H9 (cell line): Measurements from ENCODE around the gene SLC22A13. TPM values are rescaled to one million over a fixed set of nuclear protein-coding genes. Genes with fewer than 3 reads are reported as not detected.

Experiments
- DNase-seq: peaks from one replicate; pipeline ENCODE4 v3.0.0-alpha.2; 2017
- H2AFZ ChIP-seq: one replicate; pipeline ENCODE4 v1.6.1; 2013; ENCODE audit warnings: mild to moderate bottlenecking, low read length, control low read depth, moderate library complexity
- H2AK5ac ChIP-seq: 2 replicates; pipeline ENCODE4 v1.6.1; 2013; ENCODE audit warnings: low read length, control low read depth, mixed read lengths; ENCODE audit not compliant: insufficient read length
- H2BK120ac ChIP-seq: one replicate; pipeline ENCODE4 v1.6.1; 2013; ENCODE audit warnings: low read depth, mild to moderate bottlenecking, low read length, control low read depth, inconsistent platforms; ENCODE audit not compliant: poor library complexity, severe bottlenecking
- H2BK12ac ChIP-seq: 2 replicates; pipeline ENCODE4 v1.6.1; 2013; ENCODE audit warnings: low read length, control low read depth, mixed read lengths, low read depth; ENCODE audit not compliant: insufficient read length
- H2BK15ac ChIP-seq: 2 replicates; pipeline ENCODE4 v1.6.1; 2013; ENCODE audit warnings: low read depth, low read length, control low read depth
- H2BK20ac ChIP-seq: one replicate; pipeline ENCODE4 v1.6.1; 2013; ENCODE audit warnings: low read depth, mild to moderate bottlenecking, low read length, control low read depth, inconsistent platforms; ENCODE audit not compliant: poor library complexity, severe bottlenecking
- H2BK5ac ChIP-seq: 2 replicates; pipeline ENCODE4 v1.6.1; 2013; ENCODE audit warnings: low read length, control low read depth, mixed read lengths; ENCODE audit not compliant: insufficient read length
- H3K14ac ChIP-seq: 2 replicates; pipeline ENCODE4 v1.6.1; 2013; ENCODE audit warnings: low read length, control low read depth; ENCODE audit not compliant: insufficient read depth
- H3K18ac ChIP-seq: 2 replicates; pipeline ENCODE4 v1.6.1; 2013; ENCODE audit warnings: low read depth, mild to moderate bottlenecking, mixed read lengths, low read length, control low read depth; ENCODE audit not compliant: insufficient read length
- H3K23ac ChIP-seq: 2 replicates; pipeline ENCODE4 v1.6.1; 2013; ENCODE audit warnings: low read length, control low read depth, mixed read lengths, low read depth; ENCODE audit not compliant: insufficient read length
- H3K23me2 ChIP-seq: 2 replicates; pipeline ENCODE4 v1.6.1; 2013; ENCODE audit warnings: low read depth, mild to moderate bottlenecking, mixed read lengths, low read length, control low read depth; ENCODE audit not compliant: insufficient read length, poor library complexity, severe bottlenecking
- H3K27ac ChIP-seq: 2 replicates; pipeline ENCODE4 v1.5.1; 2013; ENCODE audit warnings: low read length, control low read depth, mixed read lengths, low read depth; ENCODE audit not compliant: insufficient read length
- H3K27me3 ChIP-seq: 2 replicates; pipeline ENCODE4 v1.6.1; 2013; ENCODE audit warnings: low read length, control low read depth, inconsistent platforms; ENCODE audit not compliant: insufficient read depth
- H3K4ac ChIP-seq: 2 replicates; pipeline ENCODE4 v1.6.1; 2013; ENCODE audit warnings: low read depth, mild to moderate bottlenecking, control low read depth, inconsistent platforms, low read length, moderate library complexity
- H3K4me1 ChIP-seq: 2 replicates; pipeline ENCODE4 v1.6.1; 2013; ENCODE audit warnings: low read length, control low read depth, inconsistent platforms; ENCODE audit not compliant: insufficient read depth
- H3K4me2 ChIP-seq: 2 replicates; pipeline ENCODE4 v1.6.1; 2013; ENCODE audit warnings: low read length, control low read depth, mixed read lengths; ENCODE audit not compliant: insufficient read length, insufficient read depth
- H3K56ac ChIP-seq: 2 replicates; pipeline ENCODE4 v1.6.1; 2013; ENCODE audit warnings: low read depth, mild to moderate bottlenecking, mixed read lengths, low read length, control low read depth; ENCODE audit not compliant: insufficient read length
- H3K79me1 ChIP-seq: 2 replicates; pipeline ENCODE4 v1.6.1; 2013; ENCODE audit warnings: low read depth, mild to moderate bottlenecking, moderate library complexity, low read length, control low read depth, inconsistent platforms; ENCODE audit not compliant: insufficient read depth, poor library complexity, severe bottlenecking
- H3K79me2 ChIP-seq: 2 replicates; pipeline ENCODE4 v1.6.1; 2013; ENCODE audit warnings: low read length, control low read depth, inconsistent platforms; ENCODE audit not compliant: insufficient read depth
- H3K9ac ChIP-seq: 2 replicates; pipeline ENCODE4 v1.6.1; 2013; ENCODE audit warnings: low read length, control low read depth, mixed read lengths; ENCODE audit not compliant: insufficient read length; ENCODE audit errors: extremely low read depth
- H3K9me3 ChIP-seq: one replicate; pipeline ENCODE4 v1.6.1; 2013; ENCODE audit warnings: low read depth, low read length, inconsistent platforms; ENCODE audit not compliant: control insufficient read depth
- H3T11ph ChIP-seq: one replicate; pipeline ENCODE4 v1.6.1; 2013; ENCODE audit warnings: mild to moderate bottlenecking, low read length, control low read depth, inconsistent platforms
- H4K20me1 ChIP-seq: one replicate; pipeline ENCODE4 v1.6.1; 2013; ENCODE audit not compliant: control insufficient read depth, insufficient read length, insufficient read depth
- H4K5ac ChIP-seq: 2 replicates; pipeline ENCODE4 v1.6.1; 2013; ENCODE audit warnings: low read depth, mild to moderate bottlenecking, mixed read lengths, low read length, control low read depth; ENCODE audit not compliant: insufficient read length
- H4K8ac ChIP-seq: replicated peaks from 2 replicates; pipeline ENCODE4 v1.6.1; 2013; ENCODE audit warnings: low read length, control low read depth, mixed read lengths, low read depth; ENCODE audit not compliant: insufficient read length
- H4K91ac ChIP-seq: 2 replicates; pipeline ENCODE4 v1.6.1; 2013; ENCODE audit warnings: low read depth, mild to moderate bottlenecking, moderate library complexity, mixed read lengths, low read length, control low read depth; ENCODE audit not compliant: insufficient read length
- H3K27ac Mint-ChIP-seq, 3 experiments: 2 replicates in 2 of 3; 3 replicates in 1 of 3; pipeline ENCODE4 v1.8.0; 2020 to 2021; ENCODE audit warnings: mixed read lengths in 3 of 3, mild to moderate bottlenecking in 1 of 3, moderate library complexity in 1 of 3
- H3K27me3 Mint-ChIP-seq: 2 replicates; pipeline ENCODE4 v1.8.0; 2021; ENCODE audit warnings: low read depth, mild to moderate bottlenecking, moderate library complexity, mixed read lengths
- H3K36me3 Mint-ChIP-seq, 3 experiments: 2 replicates in 2 of 3; 3 replicates in 1 of 3; pipeline ENCODE4 v1.8.0; 2020 to 2021; ENCODE audit warnings: low read depth in 3 of 3, mixed read lengths in 3 of 3; ENCODE audit not compliant: insufficient read depth in 1 of 3
- H3K4me1 Mint-ChIP-seq, 2 experiments: 2 replicates each; pipeline ENCODE4 v1.8.0; 2020; ENCODE audit warnings: mixed read lengths in 2 of 2
- H3K4me3 Mint-ChIP-seq, 2 experiments: 2 replicates in 1 of 2; 3 replicates in 1 of 2; pipeline ENCODE4 v1.8.0; 2020 to 2021; ENCODE audit warnings: mild to moderate bottlenecking in 2 of 2, mixed read lengths in 2 of 2, moderate library complexity in 1 of 2
- H3K9me3 Mint-ChIP-seq, 2 experiments: 2 replicates in 1 of 2; 3 replicates in 1 of 2; pipeline ENCODE4 v1.8.0; 2020; ENCODE audit warnings: mild to moderate bottlenecking in 2 of 2, mixed read lengths in 2 of 2, moderate library complexity in 1 of 2
- WGBS: extraction: QIAGEN DNeasy Blood & Tissue Kit; methylation state at CpG from one replicate; pipeline ENCODE4 v1.1.7; 2013; ENCODE audit warnings: missing lambda C conversion rate, low lambda C conversion rate, mixed read lengths; ENCODE audit not compliant: insufficient read length; ENCODE audit errors: extremely low coverage; 5-methylcytosine and 5-hydroxymethylcytosine counted together
- total RNA-seq: library from RNA; stranded (reverse); gene quantifications from 2 replicates; pipeline ENCODE4 v1.2.1, GENCODE V29; 2021
- TF ChIP-seq, protein P1 (sequence below): fragments of 200-600 bp; sonication (generic); conservative IDR thresholded peaks from 3 replicates; pipeline ENCODE4 v1.8.0; 2021; ENCODE audit warnings: antibody characterized with exemption, mild to moderate bottlenecking

SLC22A13 gene
- total RNA-seq, 1 experiment from 2014 or later = not detected

DNA sequence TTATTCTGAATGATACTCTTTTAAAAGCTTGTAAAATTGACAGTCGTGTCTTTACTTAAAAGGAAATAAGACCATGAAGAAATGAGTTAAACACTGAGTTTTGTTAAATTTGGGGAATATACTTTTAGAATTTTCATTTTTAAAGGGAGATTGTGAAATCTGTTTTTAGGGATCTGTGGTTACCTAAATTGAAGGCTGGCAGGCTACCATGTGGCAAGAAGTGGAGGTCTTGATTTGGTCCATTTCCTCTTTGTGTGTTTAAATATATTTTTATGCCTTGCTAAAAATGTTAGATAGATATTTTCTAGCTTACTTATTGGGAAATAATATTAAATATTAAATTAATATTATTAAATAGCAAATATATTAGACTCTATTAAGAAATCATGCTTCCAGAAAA, 36.6 kb upstream of the SLC22A13 start:
- Histone ChIP-seq H2BK120ac (no peak overlapping the region), H3K14ac (no peak overlapping the region), H3K79me1 (no peaks in the 10 kb centered on the region), H2BK15ac (no peak overlapping the region), H2AK5ac (no peak overlapping the region), H4K8ac (no peak overlapping the region), H3K18ac (no peak overlapping the region), H4K91ac (no peak overlapping the region), H2BK20ac (no peak overlapping the region), H3K27me3 (no peaks in the 10 kb centered on the region), H3T11ph (no peak overlapping the region), H2BK5ac (no peak overlapping the region), H3K23me2 (no peaks in the 10 kb centered on the region), H3K9ac (no peak overlapping the region), H3K27ac (no peak overlapping the region), H3K9me3 (no peaks in the 10 kb centered on the region), H3K23ac (no peak overlapping the region), H2BK12ac (no peak overlapping the region), H3K4me2 (no peak overlapping the region), H4K20me1 (peaks cover 4% of the 10 kb centered on the region), H3K56ac (no peak overlapping the region), H3K4ac (no peak overlapping the region), H3K4me1 (no peaks in the 10 kb centered on the region), H2AFZ (no peak overlapping the region), H4K5ac (no peak overlapping the region), H3K79me2 (no peaks in the 10 kb centered on the region)
- H3K27ac Mint-ChIP-seq = no peak overlapping the region
- no peak overlapping the region for H3K4me3 Mint-ChIP-seq
- H3K4me1 Mint-ChIP-seq = no peaks in the 10 kb centered on the region
- no peaks in the 10 kb centered on the region for H3K9me3 Mint-ChIP-seq
- TF ChIP-seq, protein P1, sequence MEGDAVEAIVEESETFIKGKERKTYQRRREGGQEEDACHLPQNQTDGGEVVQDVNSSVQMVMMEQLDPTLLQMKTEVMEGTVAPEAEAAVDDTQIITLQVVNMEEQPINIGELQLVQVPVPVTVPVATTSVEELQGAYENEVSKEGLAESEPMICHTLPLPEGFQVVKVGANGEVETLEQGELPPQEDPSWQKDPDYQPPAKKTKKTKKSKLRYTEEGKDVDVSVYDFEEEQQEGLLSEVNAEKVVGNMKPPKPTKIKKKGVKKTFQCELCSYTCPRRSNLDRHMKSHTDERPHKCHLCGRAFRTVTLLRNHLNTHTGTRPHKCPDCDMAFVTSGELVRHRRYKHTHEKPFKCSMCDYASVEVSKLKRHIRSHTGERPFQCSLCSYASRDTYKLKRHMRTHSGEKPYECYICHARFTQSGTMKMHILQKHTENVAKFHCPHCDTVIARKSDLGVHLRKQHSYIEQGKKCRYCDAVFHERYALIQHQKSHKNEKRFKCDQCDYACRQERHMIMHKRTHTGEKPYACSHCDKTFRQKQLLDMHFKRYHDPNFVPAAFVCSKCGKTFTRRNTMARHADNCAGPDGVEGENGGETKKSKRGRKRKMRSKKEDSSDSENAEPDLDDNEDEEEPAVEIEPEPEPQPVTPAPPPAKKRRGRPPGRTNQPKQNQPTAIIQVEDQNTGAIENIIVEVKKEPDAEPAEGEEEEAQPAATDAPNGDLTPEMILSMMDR = no peak
- H3K36me3 Mint-ChIP-seq = peaks cover 3 to 43% (median 37%) of the 10 kb centered on the region in 3 experiments; a peak in 6 of 7 replicates
- no peaks in the 10 kb centered on the region for H3K27me3 Mint-ChIP-seq
- WGBS = no CpG with 5 or more reads among the region's 1 CpG
- no peak for DNase-seq
